ENCODE measurements around the gene SNED1.

The SNED1 gene

GRCh38 chr2:241011751-241012510 lies 13.5 kb downstream of the SNED1 start:
- Mint-ChIP-seq H3K27me3 (no peaks in the 10 kb centered on the region), H3K4me1 (peaks cover 55% of the 10 kb centered on the region), H3K27ac (peak overlapping the region; percentile 80 to 88), H3K9me3 (no peaks in the 10 kb centered on the region), H3K4me3 (peak overlapping the region; percentile 33 to 53)
- DNase-seq (no peak), ATAC-seq (peak; percentile 19)

GRCh38 chr2:241014224-241014623 lies 15.8 kb downstream of the SNED1 start:
- Mint-ChIP-seq H3K4me3 (no peak overlapping the region), H3K9me3 (no peaks in the 10 kb centered on the region), H3K4me1 (peaks cover 50% of the 10 kb centered on the region), H3K27ac (no peak overlapping the region), H3K27me3 (no peaks in the 10 kb centered on the region)
- DNase-seq: no peak
- ATAC-seq: no peak

- ATAC-seq: no peak
- peaks cover 45% of the 10 kb centered on the region for H3K4me1 Mint-ChIP-seq
- no peaks in the 10 kb centered on the region for H3K9me3 Mint-ChIP-seq
- H3K27me3 Mint-ChIP-seq: no peaks in the 10 kb centered on the region
- DNase-seq: no peak
- peak overlapping the region in 1 of 2 donors; percentile 23 for H3K27ac Mint-ChIP-seq
- no peak overlapping the region for H3K4me3 Mint-ChIP-seq
Observed at GRCh38 chr2:241014764-241015163, 16.3 kb downstream of the SNED1 start.

- DNase-seq (no peak), ATAC-seq (no peak)
- Mint-ChIP-seq H3K9me3 (no peaks in the 10 kb centered on the region), H3K27ac (no peak overlapping the region), H3K4me1 (peaks cover 38% of the 10 kb centered on the region), H3K4me3 (no peak overlapping the region), H3K27me3 (no peaks in the 10 kb centered on the region)
Observed at GRCh38 chr2:241015439-241015838, 17.0 kb downstream of the SNED1 start.

- Mint-ChIP-seq H3K27me3 (no peaks in the 10 kb centered on the region), H3K27ac (no peak overlapping the region), H3K4me1 (peaks cover 25% of the 10 kb centered on the region), H3K9me3 (peaks cover 6 to 11% of the 10 kb centered on the region in 2 donors), H3K4me3 (no peak overlapping the region)
- no peak for DNase-seq
- ATAC-seq: no peak
Observed at GRCh38 chr2:241017228-241017940, 19.0 kb downstream of the SNED1 start.

GRCh38 chr2:241018051-241018891 lies 19.9 kb downstream of the SNED1 start:
- peaks cover 9 to 15% of the 10 kb centered on the region in 2 donors for H3K9me3 Mint-ChIP-seq
- ATAC-seq: no peak
- H3K27ac Mint-ChIP-seq: peak overlapping the region in 1 of 2 donors; percentile 38
- H3K27me3 Mint-ChIP-seq: no peaks in the 10 kb centered on the region
- H3K4me1 Mint-ChIP-seq: peaks cover 18% of the 10 kb centered on the region
- no peak for DNase-seq
- no peak overlapping the region for H3K4me3 Mint-ChIP-seq

GRCh38 chr2:241019441-241020139 lies 21.2 kb downstream of the SNED1 start:
- no peak overlapping the region for H3K27ac Mint-ChIP-seq
- peaks cover 18% of the 10 kb centered on the region for H3K4me1 Mint-ChIP-seq
- H3K9me3 Mint-ChIP-seq: peaks cover 9 to 15% of the 10 kb centered on the region in 2 donors
- no peak overlapping the region for H3K4me3 Mint-ChIP-seq
- DNase-seq (no peak), ATAC-seq (no peak)
- H3K27me3 Mint-ChIP-seq: no peaks in the 10 kb centered on the region

- H3K27me3 Mint-ChIP-seq: no peaks in the 10 kb centered on the region
- H3K4me3 Mint-ChIP-seq: no peak overlapping the region
- no peak for ATAC-seq
- peaks cover 18% of the 10 kb centered on the region for H3K4me1 Mint-ChIP-seq
- no peak overlapping the region for H3K27ac Mint-ChIP-seq
- no peak for DNase-seq
- H3K9me3 Mint-ChIP-seq: peaks cover 12 to 19% of the 10 kb centered on the region in 2 donors
Observed at GRCh38 chr2:241020201-241020600, 21.8 kb downstream of the SNED1 start.

- Mint-ChIP-seq H3K27ac (peak overlapping the region in 1 of 2 donors; percentile 77), H3K27me3 (no peaks in the 10 kb centered on the region), H3K4me3 (no peak overlapping the region), H3K4me1 (peaks cover 18% of the 10 kb centered on the region), H3K9me3 (peaks cover 17 to 24% of the 10 kb centered on the region in 2 donors)
- ATAC-seq (no peak), DNase-seq (no peak)
Observed at GRCh38 chr2:241020629-241021190, 22.3 kb downstream of the SNED1 start.

GRCh38 chr2:241025639-241026038 lies 27.2 kb downstream of the SNED1 start:
- H3K4me1 Mint-ChIP-seq: peaks cover 7% of the 10 kb centered on the region
- H3K9me3 Mint-ChIP-seq: peaks cover 26 to 38% of the 10 kb centered on the region in 2 donors
- no peak overlapping the region for H3K4me3 Mint-ChIP-seq
- no peak overlapping the region for H3K27ac Mint-ChIP-seq
- DNase-seq (no peak), ATAC-seq (no peak)
- no peaks in the 10 kb centered on the region for H3K27me3 Mint-ChIP-seq

GRCh38 chr2:241029599-241030332 lies 31.3 kb downstream of the SNED1 start:
- Mint-ChIP-seq H3K4me3 (no peak overlapping the region), H3K4me1 (no peaks in the 10 kb centered on the region), H3K27ac (peak overlapping the region in 1 of 2 donors; percentile 92), H3K27me3 (no peaks in the 10 kb centered on the region), H3K9me3 (peaks cover 17 to 22% of the 10 kb centered on the region in 2 donors)
- ATAC-seq (peak; percentile 45), DNase-seq (no peak)

- Mint-ChIP-seq H3K4me3 (no peak overlapping the region), H3K27me3 (no peaks in the 10 kb centered on the region), H3K4me1 (peaks cover 5% of the 10 kb centered on the region), H3K27ac (peak overlapping the region in 1 of 2 donors; percentile 92), H3K9me3 (peaks cover 13 to 17% of the 10 kb centered on the region in 2 donors)
- DNase-seq (no peak), ATAC-seq (no peak)
Observed at GRCh38 chr2:241030333-241030680, 31.9 kb downstream of the SNED1 start.

GRCh38 chr2:241030883-241031282 lies 32.5 kb downstream of the SNED1 start:
- Mint-ChIP-seq H3K9me3 (peaks cover 9 to 12% of the 10 kb centered on the region in 2 donors), H3K4me1 (peaks cover 6% of the 10 kb centered on the region), H3K27ac (peak overlapping the region in 1 of 2 donors; percentile 27), H3K27me3 (no peaks in the 10 kb centered on the region), H3K4me3 (no peak overlapping the region)
- DNase-seq: no peak
- ATAC-seq: no peak

- no peaks in the 10 kb centered on the region for H3K27me3 Mint-ChIP-seq
- peaks cover 4 to 5% of the 10 kb centered on the region in 2 donors for H3K9me3 Mint-ChIP-seq
- peaks cover 11% of the 10 kb centered on the region for H3K4me1 Mint-ChIP-seq
- H3K4me3 Mint-ChIP-seq: no peak overlapping the region
- ATAC-seq: no peak
- no peak for DNase-seq
- peak overlapping the region in 1 of 2 donors; percentile 19 for H3K27ac Mint-ChIP-seq
Observed at GRCh38 chr2:241031436-241032165, 33.2 kb downstream of the SNED1 start.
